Measurements from ENCODE around the gene BRWD1. TPM values are rescaled to one million over a fixed set of nuclear protein-coding genes. Genes with fewer than 3 reads are reported as not detected.

BRWD1 gene
- total and polyA plus RNA-seq, 12 donors, result 8.5 to 38.8 (median 34.1) TPM

DNA sequence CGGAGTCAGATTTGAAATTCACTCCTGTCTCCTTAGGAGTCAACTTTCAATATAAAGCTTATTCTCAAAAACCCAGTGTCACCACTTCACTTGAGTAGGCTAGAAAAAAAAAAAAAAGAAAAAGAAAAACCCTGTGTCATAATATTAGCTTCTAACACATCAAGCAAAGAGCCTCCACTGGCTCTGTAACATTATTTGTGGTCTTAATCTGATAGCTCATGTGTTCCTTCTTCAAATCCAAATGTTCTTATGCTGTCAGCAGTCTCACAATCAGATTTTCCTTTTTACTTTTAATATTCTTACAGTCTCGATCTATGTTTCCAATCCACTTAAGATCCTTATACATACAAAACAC is 104.1 kb downstream of the BRWD1 start:
- H3K27ac ChIP-seq, result no peak overlapping the region
- WGBS, 2 donors, result 87% methylated on average over 2 of the region's 2 CpGs
- H3K36me3 ChIP-seq, result peaks cover 0 to 99% (median 41%) of the 10 kb centered on the region in 9 donors
- H3K4me3 ChIP-seq, result no peak overlapping the region
- H3K27me3 ChIP-seq, result no peaks in the 10 kb centered on the region
- intact Hi-C loops (cut with DNase I), result loop anchor here in 1 of 10 donors (10.0 kb wide), 1 partner anchor 185 kb away; no protein-coding TSS in a partner anchor
- H3K4me1 ChIP-seq, result no peaks in the 10 kb centered on the region
- DNase-seq (no peak), ATAC-seq (no peak)
- H3K9me3 ChIP-seq, result no peaks in the 10 kb centered on the region
- TF ChIP-seq, protein P1, sequence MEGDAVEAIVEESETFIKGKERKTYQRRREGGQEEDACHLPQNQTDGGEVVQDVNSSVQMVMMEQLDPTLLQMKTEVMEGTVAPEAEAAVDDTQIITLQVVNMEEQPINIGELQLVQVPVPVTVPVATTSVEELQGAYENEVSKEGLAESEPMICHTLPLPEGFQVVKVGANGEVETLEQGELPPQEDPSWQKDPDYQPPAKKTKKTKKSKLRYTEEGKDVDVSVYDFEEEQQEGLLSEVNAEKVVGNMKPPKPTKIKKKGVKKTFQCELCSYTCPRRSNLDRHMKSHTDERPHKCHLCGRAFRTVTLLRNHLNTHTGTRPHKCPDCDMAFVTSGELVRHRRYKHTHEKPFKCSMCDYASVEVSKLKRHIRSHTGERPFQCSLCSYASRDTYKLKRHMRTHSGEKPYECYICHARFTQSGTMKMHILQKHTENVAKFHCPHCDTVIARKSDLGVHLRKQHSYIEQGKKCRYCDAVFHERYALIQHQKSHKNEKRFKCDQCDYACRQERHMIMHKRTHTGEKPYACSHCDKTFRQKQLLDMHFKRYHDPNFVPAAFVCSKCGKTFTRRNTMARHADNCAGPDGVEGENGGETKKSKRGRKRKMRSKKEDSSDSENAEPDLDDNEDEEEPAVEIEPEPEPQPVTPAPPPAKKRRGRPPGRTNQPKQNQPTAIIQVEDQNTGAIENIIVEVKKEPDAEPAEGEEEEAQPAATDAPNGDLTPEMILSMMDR (IDR thresholded peaks at IDR 0.05), result no peak

DNA sequence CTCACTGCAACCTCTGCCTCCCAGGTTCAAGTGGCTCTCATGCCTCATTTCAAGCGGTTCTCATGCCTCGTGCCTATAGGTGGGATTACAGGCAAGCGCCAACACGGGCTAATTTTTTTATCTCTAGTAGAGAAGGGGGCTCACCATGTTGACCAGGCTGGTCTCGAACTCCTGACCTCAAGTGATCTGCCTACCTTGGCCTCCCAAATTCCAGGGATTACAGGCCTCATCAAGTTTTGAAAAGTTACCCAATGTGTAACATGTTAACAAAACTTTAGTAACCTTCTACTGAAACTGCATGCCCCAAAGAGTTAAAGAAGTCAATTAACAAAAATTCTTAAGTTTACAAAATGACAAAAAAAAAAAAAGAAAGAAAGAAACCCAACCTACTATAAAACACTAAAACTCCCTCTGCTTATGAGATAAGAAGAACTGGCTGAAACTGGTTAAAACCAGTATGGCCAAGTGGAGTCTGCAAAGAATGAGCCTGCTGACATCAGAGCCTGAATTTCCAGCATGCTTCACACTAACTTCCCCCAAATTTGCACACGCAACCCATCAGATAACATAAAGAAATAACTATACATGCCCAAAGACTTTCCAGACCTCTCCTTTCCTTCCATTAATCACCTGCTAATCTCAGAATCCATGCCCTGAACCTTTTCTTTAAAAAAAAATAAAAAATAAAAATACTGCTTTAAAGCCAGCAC is 104.7 kb downstream of the BRWD1 start:
- WGBS, 2 donors, result 93 to 96% methylated on average over 6 of the region's 6 CpGs
- intact Hi-C loops (cut with DNase I), result loop anchor here in 1 of 10 donors (10.0 kb wide), 1 partner anchor 186 kb away; no protein-coding TSS in a partner anchor

DNA sequence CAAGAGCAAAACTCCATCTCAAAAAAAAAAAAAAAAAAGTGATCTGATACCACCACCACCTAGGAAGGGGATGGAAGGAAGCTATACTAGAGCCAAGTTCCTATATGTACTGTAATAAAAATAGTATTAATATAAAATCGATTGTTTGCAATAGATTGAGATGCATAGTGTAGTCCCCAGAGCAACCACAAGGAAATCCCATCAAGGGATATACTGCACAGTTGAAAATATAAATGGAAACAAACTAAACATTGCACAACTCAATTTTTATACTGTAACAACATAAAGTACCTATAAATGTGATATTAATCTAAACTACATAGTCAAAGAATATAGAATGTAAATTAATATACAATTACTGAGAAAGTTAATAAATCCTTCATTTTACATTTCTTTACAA is 109.3 kb downstream of the BRWD1 start:
- intact Hi-C loops (cut with DNase I), result loop anchor here in 1 of 10 donors (10.0 kb wide), 1 partner anchor 191 kb away; no protein-coding TSS in a partner anchor

More for the DNA sequence above, 104.7 kb downstream of the BRWD1 start:
- Histone ChIP-seq H3K27ac (no peak overlapping the region), H3K9me3 (no peaks in the 10 kb centered on the region), H3K4me3 (no peak overlapping the region), H3K36me3 (peaks cover 0 to 97% (median 41%) of the 10 kb centered on the region in 9 donors), H3K27me3 (no peaks in the 10 kb centered on the region), H3K4me1 (no peaks in the 10 kb centered on the region)
- TF ChIP-seq, protein P1 (IDR thresholded peaks at IDR 0.05), result no peak
- DNase-seq (no peak), ATAC-seq (no peak)

DNA sequence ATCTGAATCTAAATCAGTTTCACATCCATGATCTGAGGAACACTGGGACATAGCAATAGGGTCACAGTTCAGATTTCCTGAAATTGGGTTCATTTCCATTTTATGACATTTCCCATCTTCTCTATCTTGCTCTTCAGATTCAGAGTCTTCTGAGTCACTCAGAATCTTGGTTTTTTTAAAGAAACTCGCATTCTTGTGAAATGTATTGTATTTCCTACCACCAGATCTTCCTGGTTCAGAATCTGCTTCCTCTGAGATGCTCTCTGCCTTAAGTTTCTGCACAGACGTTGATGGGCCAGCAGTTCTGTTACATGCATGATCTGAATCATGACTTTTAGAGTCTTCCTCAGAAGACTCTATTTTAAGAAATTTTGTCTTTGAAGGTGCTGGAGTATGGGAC is 114.6 kb downstream of the BRWD1 start:
- DNase-seq, result no peak
- intact Hi-C loops (cut with DNase I), result loop anchor here in 1 of 10 donors (10.0 kb wide), 1 partner anchor 66 kb away; no protein-coding TSS in a partner anchor
- TF ChIP-seq, protein P1 (IDR thresholded peaks at IDR 0.05), result no peak
- H3K4me1 ChIP-seq, result no peaks in the 10 kb centered on the region
- H3K27me3 ChIP-seq, result no peaks in the 10 kb centered on the region
- no peaks in the 10 kb centered on the region for H3K9me3 ChIP-seq
- H3K27ac ChIP-seq, result no peak overlapping the region
- no peak overlapping the region for H3K4me3 ChIP-seq
- no peak for ATAC-seq
- 78 to 79% methylated on average over 2 of the region's 2 CpGs for WGBS, 2 donors
- H3K36me3 ChIP-seq, result peaks cover 0 to 100% (median 51%) of the 10 kb centered on the region in 9 donors

More for the DNA sequence above, 109.3 kb downstream of the BRWD1 start:
- Histone ChIP-seq H3K9me3 (no peaks in the 10 kb centered on the region), H3K4me3 (no peak overlapping the region), H3K27ac (no peak overlapping the region), H3K36me3 (peaks cover 4 to 97% (median 55%) of the 10 kb centered on the region in 9 donors), H3K4me1 (no peaks in the 10 kb centered on the region), H3K27me3 (no peaks in the 10 kb centered on the region)
- TF ChIP-seq, protein P1 (IDR thresholded peaks at IDR 0.05), result peak in 2 of 9 donors; percentile 13 to 15
- WGBS, 2 donors, result 76 to 85% methylated on average over 1 of the region's 1 CpG
- no peak for DNase-seq
- no peak for ATAC-seq
